Panc1 (cell line): ENCODE data around the gene CRISPLD2. TPM values are rescaled to one million over a fixed set of nuclear protein-coding genes. Genes with fewer than 3 reads are reported as not detected.

Source experiments
- ATAC-seq: fragments of 200-7000 bp; cut with Tn5 transposase; 2 replicates; pipeline ENCODE4 v1.9.1; 2020; ENCODE audit warnings: mild to moderate bottlenecking, moderate library complexity
- BruUV-seq: library from RNA; stranded (reverse); fragments of 400-500 nt; replicated peaks from 2 replicates; lab custom pipeline; 2021; lab: Mats Ljungman, UMichigan
- CTCF ChIA-PET: fragments of 300-600 bp; sonication (Branson Sonifier 250); formaldehyde crosslinking; loops from one replicate; lab custom pipeline; 2022; ENCODE audit warnings: antibody characterized with exemption; lab: Charles Lee
- POLR2A ChIA-PET: fragments of 300-600 bp; sonication (Branson Sonifier 250); formaldehyde crosslinking; loops from one replicate; lab custom pipeline; 2022; ENCODE audit warnings: antibody characterized with exemption; lab: Charles Lee
- DNase-seq: peaks from one replicate; pipeline ENCODE4 v3.0.0-alpha.2; 2010; ENCODE audit warnings: low read depth, low spot score
- H3K27ac ChIP-seq: 2 replicates; pipeline ENCODE4 v1.5.1; 2011; ENCODE audit warnings: mild to moderate bottlenecking, low read length, inconsistent platforms
- H3K27me3 ChIP-seq: fragments of 200-500 bp; sonication (Bioruptor generic); 2 replicates; pipeline ENCODE4 v1.6.0; 2014; ENCODE audit warnings: low read length, inconsistent platforms; ENCODE audit not compliant: control insufficient read depth, insufficient read depth
- H3K36me3 ChIP-seq: fragments of 200-500 bp; sonication (Bioruptor generic); 2 replicates; pipeline ENCODE4 v1.5.1; 2014; ENCODE audit warnings: inconsistent platforms, mild to moderate bottlenecking, low read length, moderate library complexity; ENCODE audit not compliant: control insufficient read depth, insufficient read depth
- H3K4me1 ChIP-seq: 2 replicates; pipeline ENCODE4 v1.5.1; 2011; ENCODE audit warnings: inconsistent platforms, mild to moderate bottlenecking, low read length, moderate library complexity; ENCODE audit not compliant: control insufficient read depth, insufficient read depth
- H3K4me3 ChIP-seq, 2 experiments: 2 replicates each; pipeline ENCODE4 v1.5.1; 2011 to 2012; ENCODE audit warnings: low read depth in 2 of 2, low read length in 2 of 2, mild to moderate bottlenecking in 2 of 2, inconsistent platforms in 1 of 2, moderate library complexity in 1 of 2
- H3K9me3 ChIP-seq: fragments of 200-500 bp; sonication (Bioruptor generic); 2 replicates; pipeline ENCODE4 v1.5.1; 2014; ENCODE audit warnings: low read depth, mild to moderate bottlenecking, inconsistent platforms, low read length, moderate library complexity; ENCODE audit not compliant: control insufficient read depth, insufficient read depth
- CTCF ChIP-seq: fragments of 450-650 bp; IDR thresholded peaks from 2 replicates; pipeline ENCODE4 v1.5.1; 2017; ENCODE audit warnings: mild to moderate bottlenecking
- POLR2AphosphoS5 ChIP-seq: IDR thresholded peaks from 2 replicates; pipeline ENCODE4 v1.6.1; 2012; ENCODE audit warnings: mild to moderate bottlenecking, low read depth, low read length, moderate library complexity
- REST ChIP-seq, 2 experiments: IDR thresholded peaks; 2 replicates each; pipeline ENCODE4 v1.6.1; 2011 to 2012; ENCODE audit warnings: low read depth in 2 of 2, control low read depth in 1 of 2, low read length in 1 of 2, mild to moderate bottlenecking in 1 of 2, moderate library complexity in 1 of 2; ENCODE audit not compliant: insufficient read depth in 1 of 2
- SIN3A ChIP-seq: IDR thresholded peaks from 2 replicates; pipeline ENCODE4 v1.6.1; 2012; ENCODE audit warnings: low read depth, mild to moderate bottlenecking, low read length, moderate library complexity, borderline replicate concordance; ENCODE audit not compliant: insufficient read depth
- TCF7L2 ChIP-seq: IDR thresholded peaks from 2 replicates; pipeline ENCODE4 v1.6.1; 2011; ENCODE audit warnings: mild to moderate bottlenecking, low read depth, low read length, inconsistent platforms
- in situ Hi-C: cut with HindIII; loops from 2 replicates; pipeline ENCODE4 v1.10.0; 2016; ENCODE audit warnings: low sequenced_read_pairs, low pct_unique_long_range_greater_than_20kb
- intact Hi-C: fragments of 100-400 bp; cut with micrococcal nuclease; formaldehyde crosslinking; loops from one replicate; pipeline ENCODE4 v1.10.0; 2022; ENCODE audit not compliant: unreplicated experiment
- total RNA-seq: library from RNA; stranded (reverse); gene quantifications from one replicate; pipeline ENCODE4 v1.2.1, GENCODE V29; 2021; ENCODE audit not compliant: unreplicated experiment

CRISPLD2 gene
- total RNA-seq, 1 experiment from 2014 or later = 12.9 TPM

GRCh38 chr16:84925773-84926372, 106.1 kb downstream of the CRISPLD2 start:
- H3K9me3 ChIP-seq = no peaks in the 10 kb centered on the region
- no peaks in the 10 kb centered on the region for H3K4me1 ChIP-seq
- in situ Hi-C loops = no loop called here
- intact Hi-C loops = loop anchor here (5.0 kb wide), 1 partner anchor 46 kb away; no protein-coding TSS in a partner anchor
- no peak overlapping the region for H3K27ac ChIP-seq
- H3K4me3 ChIP-seq = no peak overlapping the region
- ChIA-PET POLR2A (interaction anchor here (0.7 kb wide), 1 partner anchor 123 kb away, joined by 3 read pairs; no protein-coding TSS in a partner anchor), CTCF (interaction anchor here (2.2 kb wide), 1 partner anchor 27 kb away, joined by 10 read pairs; no protein-coding TSS in a partner anchor)
- H3K36me3 ChIP-seq = no peaks in the 10 kb centered on the region
- BruUV-seq = no TSS peak
- ATAC-seq (no peak), DNase-seq (no peak)
- no peaks in the 10 kb centered on the region for H3K27me3 ChIP-seq
- TF ChIP-seq TCF7L2 (no peak), SIN3A (no peak)

- no TSS peak for BruUV-seq
- in situ Hi-C loops (no loop called here), intact Hi-C loops (loop anchor here (5.0 kb wide), 1 partner anchor 46 kb away; no protein-coding TSS in a partner anchor)
- CTCF ChIA-PET = interaction anchor here (2.2 kb wide), 1 partner anchor 26 kb away, joined by 10 read pairs; no protein-coding TSS in a partner anchor
- DNase-seq (no peak), ATAC-seq (no peak)
- H3K36me3 ChIP-seq = no peaks in the 10 kb centered on the region
- H3K27ac ChIP-seq = no peak overlapping the region
- TF ChIP-seq CTCF = no peak
- POLR2A ChIA-PET = no interaction called here
- no peak overlapping the region for H3K4me3 ChIP-seq
- H3K4me1 ChIP-seq = no peaks in the 10 kb centered on the region
- H3K9me3 ChIP-seq = no peaks in the 10 kb centered on the region
- H3K27me3 ChIP-seq = no peaks in the 10 kb centered on the region
Observed at GRCh38 chr16:84926462-84926861, 106.7 kb downstream of the CRISPLD2 start.

GRCh38 chr16:84927621-84928591, 108.1 kb downstream of the CRISPLD2 start:
- intact Hi-C loops (loop anchor here (5.0 kb wide), 1 partner anchor 44 kb away; no protein-coding TSS in a partner anchor), in situ Hi-C loops (no loop called here)

More at GRCh38 chr16:84927621-84928591, 108.1 kb downstream of the CRISPLD2 start:
- H3K27ac ChIP-seq = no peak overlapping the region
- H3K9me3 ChIP-seq = no peaks in the 10 kb centered on the region
- ChIA-PET POLR2A (no interaction called here), CTCF (interaction anchor here (0.7 kb wide), 1 partner anchor 25 kb away, joined by 3 read pairs; no protein-coding TSS in a partner anchor)
- BruUV-seq = no TSS peak
- no peaks in the 10 kb centered on the region for H3K27me3 ChIP-seq
- H3K4me3 ChIP-seq = no peak overlapping the region
- no peaks in the 10 kb centered on the region for H3K36me3 ChIP-seq
- H3K4me1 ChIP-seq = no peaks in the 10 kb centered on the region
- ATAC-seq (no peak), DNase-seq (no peak)
- TF ChIP-seq REST (IDR thresholded peaks at IDR 0.05; ENCODE audit: insufficient read depth in 1 of 2, low read depth in 2 of 2, low read length in 1 of 2) = no peak
- no peak for TF ChIP-seq SIN3A
- no peak for TF ChIP-seq POLR2AphosphoS5
- TF ChIP-seq CTCF = no peak
- TF ChIP-seq TCF7L2 = no peak
